Measurements from ENCODE around the gene HRAS. TPM values are rescaled to one million over a fixed set of nuclear protein-coding genes. Genes with fewer than 3 reads are reported as not detected.

HRAS gene
- total and polyA plus RNA-seq, 2 of the 8 experiments (the other 6 are each of a cell fraction or from before 2014, with no cell fraction given), result 44.3 to 54.7 TPM

GRCh38 chr11:567011-567628 lies 31.7 kb upstream of the HRAS start:
- DNase-seq (ENCODE audit: low read depth in 1 of 2, low spot score in 2 of 2) (no peak), FAIRE-seq (no peak)
- Histone ChIP-seq H3K4me2 (ENCODE audit: insufficient read depth in 1 of 2, low read depth in 2 of 2, low read length in 2 of 2) (peak overlapping the region; percentile 75 to 93; a peak in 3 of 4 replicates), H3K36me3 (ENCODE audit: control insufficient read depth in 2 of 4, insufficient read depth in 4 of 4, low read length in 3 of 4) (peaks cover 0 to 8% (median 4%) of the 10 kb centered on the region in 4 experiments; a peak in 5 of 8 replicates), H3K56ac (replicated peaks; ENCODE audit: insufficient read length, low read depth, low read length) (no peak overlapping the region), H3K4me1 (replicated peaks in 1 of 4; ENCODE audit: control insufficient read depth in 3 of 4, insufficient read depth in 4 of 4, low read length in 3 of 4) (peaks cover 2 to 22% (median 11%) of the 10 kb centered on the region in 4 experiments; a peak in 6 of 7 replicates), H3K4ac (replicated peaks; ENCODE audit: insufficient read length, low read depth, low read length) (no peak overlapping the region), H3K27ac (ENCODE audit: low read depth, low read length) (no peak overlapping the region), H3K79me1 (ENCODE audit: low read depth, low read length) (peaks cover 8% of the 10 kb centered on the region), H3K23ac (ENCODE audit: insufficient read length) (no peak overlapping the region), H3K18ac (ENCODE audit: extremely low read depth, low read length) (no peak overlapping the region), H4K91ac (replicated peaks; ENCODE audit: insufficient read length, low read length) (no peak overlapping the region), H2BK15ac (ENCODE audit: low read length) (no peak overlapping the region), H3K4me3 (ENCODE audit: extremely low read depth in 1 of 4, insufficient read depth in 2 of 4, low read depth in 3 of 4, low read length in 4 of 4) (peak overlapping the region in 2 of 4 experiments; percentile 59 to 67; a peak in 3 of 8 replicates), H2AK5ac (ENCODE audit: low read depth, low read length) (no peak overlapping the region), H3K79me2 (ENCODE audit: control insufficient read depth in 1 of 2, insufficient read depth in 2 of 2, low read length in 2 of 2) (no peaks in the 10 kb centered on the region), H3K9me3 (ENCODE audit: insufficient read depth in 2 of 2, low read depth in 1 of 2, low read length in 1 of 2) (no peaks in the 10 kb centered on the region), H4K20me1 (replicated peaks in 1 of 2; ENCODE audit: control insufficient read depth in 1 of 2, insufficient read depth in 2 of 2, low read length in 2 of 2) (peaks cover 5 to 23% of the 10 kb centered on the region in 2 experiments), H4K8ac (ENCODE audit: extremely low read depth, insufficient read depth, low read length) (no peak overlapping the region; the same call in 1 of the 2 replicates), H2AFZ (ENCODE audit: low read length) (no peak overlapping the region), H3K27me3 (replicated peaks in 1 of 4; ENCODE audit: control insufficient read depth in 3 of 4, extremely low read depth in 1 of 4, insufficient read depth in 3 of 4, low read length in 3 of 4) (peaks cover 0 to 3% (median 0%) of the 10 kb centered on the region in 4 experiments; a peak in 3 of 7 replicates), H2BK5ac (ENCODE audit: low read depth, low read length) (no peak overlapping the region), H2BK12ac (ENCODE audit: low read depth, low read length) (no peak overlapping the region), H2BK20ac (ENCODE audit: low read length) (no peak overlapping the region), H3K14ac (ENCODE audit: insufficient read length) (no peak overlapping the region), H3K9ac (replicated peaks in 1 of 4; ENCODE audit: extremely low read depth in 1 of 4, low read depth in 3 of 4, low read length in 3 of 4) (no peak overlapping the region), H4K5ac (ENCODE audit: insufficient read length, low read depth, low read length) (no peak overlapping the region), H2BK120ac (replicated peaks; ENCODE audit: low read depth, low read length) (no peak overlapping the region), H3K23me2 (ENCODE audit: low read depth, low read length) (peaks cover 4% of the 10 kb centered on the region; the same call in 1 of the 2 replicates)
- CTCF ChIA-PET (ENCODE audit: partially characterized antibody), result interaction anchor here (0.6 to 3.2 kb wide), 6 partner anchors 8 to 84 kb away, joined by 3 to 21 read pairs (median 5); partner anchors contain the start of gene PHRF1
- POLR2A ChIA-PET (ENCODE audit: partially characterized antibody), result interaction anchor here (0.9 to 3.4 kb wide), 6 partner anchors 9 to 71 kb away, joined by 3 to 15 read pairs (median 5); partner anchors contain the start of gene PHRF1
- WGBS, 2 experiments (ENCODE audit: extremely low coverage in 1 of 2, insufficient coverage in 1 of 2, insufficient read length in 1 of 2, insufficient replicate concordance in 2 of 2, low coverage in 1 of 2, low lambda C conversion rate in 2 of 2, missing lambda C conversion rate in 1 of 2), result 91% methylated on average over 18 of the region's 18 CpGs; no CpG with 5 or more reads in 1 of the 2 experiments
- TF ChIP-seq NRF1 (IDR thresholded peaks at IDR 0.05; ENCODE audit: low read depth, low read length) (no peak), TCF12 (IDR thresholded peaks at IDR 0.05; ENCODE audit: low read depth, low read length) (no peak), CHD1 (IDR thresholded peaks at IDR 0.05; ENCODE audit: low read depth, low read length) (no peak), ZNF274 (IDR thresholded peaks at IDR 0.05; ENCODE audit: borderline replicate concordance, extremely low read depth, low read length) (no peak), JUND (IDR thresholded peaks at IDR 0.05; ENCODE audit: low read length) (no peak), POLR2AphosphoS5 (IDR thresholded peaks at IDR 0.05; ENCODE audit: low read depth, low read length) (no peak), ATF3 (IDR thresholded peaks at IDR 0.05; ENCODE audit: insufficient read depth, low read depth, low read length) (no peak), BACH1 (IDR thresholded peaks at IDR 0.05; ENCODE audit: low read length) (no peak)
- TF ChIP-seq, protein P1, sequence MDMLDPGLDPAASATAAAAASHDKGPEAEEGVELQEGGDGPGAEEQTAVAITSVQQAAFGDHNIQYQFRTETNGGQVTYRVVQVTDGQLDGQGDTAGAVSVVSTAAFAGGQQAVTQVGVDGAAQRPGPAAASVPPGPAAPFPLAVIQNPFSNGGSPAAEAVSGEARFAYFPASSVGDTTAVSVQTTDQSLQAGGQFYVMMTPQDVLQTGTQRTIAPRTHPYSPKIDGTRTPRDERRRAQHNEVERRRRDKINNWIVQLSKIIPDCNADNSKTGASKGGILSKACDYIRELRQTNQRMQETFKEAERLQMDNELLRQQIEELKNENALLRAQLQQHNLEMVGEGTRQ (IDR thresholded peaks at IDR 0.05; ENCODE audit: low read length), result no peak

Data from H1 (cell line).